GM21786 (cell line): ENCODE data around the gene MERTK.

Experiments
- ATAC-seq: cut with Tn5 transposase; IDR thresholded peaks from one replicate; pipeline ENCODE4 v1.9.1; 2021; ENCODE audit not compliant: unreplicated experiment

Gene MERTK

GRCh38 chr2:111975053-111975552 lies 76.7 kb downstream of the MERTK start:
- ATAC-seq: no peak

- no peak for ATAC-seq
Measured at GRCh38 chr2:111975819-111976218, 77.4 kb downstream of the MERTK start.

GRCh38 chr2:111977240-111977639 lies 78.8 kb downstream of the MERTK start:
- ATAC-seq: no peak

- ATAC-seq: no peak
Measured at GRCh38 chr2:111978452-111979170, 80.2 kb downstream of the MERTK start.

GRCh38 chr2:111981666-111982065 lies 83.3 kb downstream of the MERTK start:
- ATAC-seq: no peak

GRCh38 chr2:111982822-111983221 lies 84.4 kb downstream of the MERTK start:
- ATAC-seq: no peak

GRCh38 chr2:111983478-111984212 lies 85.2 kb downstream of the MERTK start:
- no peak for ATAC-seq

GRCh38 chr2:111984213-111984604 lies 85.8 kb downstream of the MERTK start:
- no peak for ATAC-seq

- no peak for ATAC-seq
Measured at GRCh38 chr2:111985514-111985913, 87.1 kb downstream of the MERTK start.

GRCh38 chr2:111986116-111986900 lies 87.9 kb downstream of the MERTK start:
- no peak for ATAC-seq

- no peak for ATAC-seq
Measured at GRCh38 chr2:111990375-111990774, 92.0 kb downstream of the MERTK start.

- no peak for ATAC-seq
Measured at GRCh38 chr2:111990856-111991255, 92.4 kb downstream of the MERTK start.

- ATAC-seq: no peak
Measured at GRCh38 chr2:111994042-111994441, 95.6 kb downstream of the MERTK start.

GRCh38 chr2:111995148-111995547 lies 96.7 kb downstream of the MERTK start:
- ATAC-seq: no peak

- no peak for ATAC-seq
Measured at GRCh38 chr2:111999809-112000208, 101.4 kb downstream of the MERTK start.

GRCh38 chr2:112000399-112001135 lies 102.2 kb downstream of the MERTK start:
- no peak for ATAC-seq

- no peak for ATAC-seq
Measured at GRCh38 chr2:112001136-112001715, 102.8 kb downstream of the MERTK start.

- no peak for ATAC-seq
Measured at GRCh38 chr2:112001942-112002341, 103.5 kb downstream of the MERTK start.

GRCh38 chr2:112003576-112004252 lies 105.3 kb downstream of the MERTK start:
- no peak for ATAC-seq

GRCh38 chr2:112004253-112004645 lies 105.8 kb downstream of the MERTK start:
- peak; percentile 47 for ATAC-seq
